Measurements from ENCODE around the gene SUPT20H.

DNA sequence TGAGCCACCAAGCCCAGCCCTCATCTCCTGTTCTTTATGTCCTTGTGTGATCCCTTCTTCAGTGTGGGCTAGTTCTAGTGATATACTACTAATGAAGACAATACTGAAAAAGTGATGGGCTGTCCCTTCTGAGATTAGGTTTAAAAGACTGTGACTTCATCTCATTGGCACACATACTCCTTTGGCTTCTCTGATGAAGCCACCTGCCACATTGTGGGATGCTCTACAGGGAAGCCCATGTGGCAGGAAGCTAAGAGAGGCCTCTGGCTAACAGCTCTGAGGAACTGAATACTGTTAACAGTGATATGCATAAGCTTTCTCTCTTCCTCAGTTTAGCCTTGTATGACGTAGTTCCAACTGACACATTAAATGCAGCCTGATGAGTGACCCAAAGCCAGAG lies 32.3 kb upstream of the SUPT20H start:
- TF ChIP-seq, protein P1, sequence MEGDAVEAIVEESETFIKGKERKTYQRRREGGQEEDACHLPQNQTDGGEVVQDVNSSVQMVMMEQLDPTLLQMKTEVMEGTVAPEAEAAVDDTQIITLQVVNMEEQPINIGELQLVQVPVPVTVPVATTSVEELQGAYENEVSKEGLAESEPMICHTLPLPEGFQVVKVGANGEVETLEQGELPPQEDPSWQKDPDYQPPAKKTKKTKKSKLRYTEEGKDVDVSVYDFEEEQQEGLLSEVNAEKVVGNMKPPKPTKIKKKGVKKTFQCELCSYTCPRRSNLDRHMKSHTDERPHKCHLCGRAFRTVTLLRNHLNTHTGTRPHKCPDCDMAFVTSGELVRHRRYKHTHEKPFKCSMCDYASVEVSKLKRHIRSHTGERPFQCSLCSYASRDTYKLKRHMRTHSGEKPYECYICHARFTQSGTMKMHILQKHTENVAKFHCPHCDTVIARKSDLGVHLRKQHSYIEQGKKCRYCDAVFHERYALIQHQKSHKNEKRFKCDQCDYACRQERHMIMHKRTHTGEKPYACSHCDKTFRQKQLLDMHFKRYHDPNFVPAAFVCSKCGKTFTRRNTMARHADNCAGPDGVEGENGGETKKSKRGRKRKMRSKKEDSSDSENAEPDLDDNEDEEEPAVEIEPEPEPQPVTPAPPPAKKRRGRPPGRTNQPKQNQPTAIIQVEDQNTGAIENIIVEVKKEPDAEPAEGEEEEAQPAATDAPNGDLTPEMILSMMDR (IDR thresholded peaks at IDR 0.05; ENCODE audit: poor library complexity): no peak
- TF ChIP-seq EZH2phosphoT487 (IDR thresholded peaks at IDR 0.05; ENCODE audit: low read depth, severe bottlenecking, unreplicated experiment): no peak
